Left renal pelvis (tissue), 4 donors: ENCODE results near the gene FBXL7. TPM values are rescaled to one million over a fixed set of nuclear protein-coding genes. Genes with fewer than 3 reads are reported as not detected.

Experiments used
- DNase-seq, 4 donors: peaks; one replicate each; pipeline ENCODE4 v3.0.0-alpha.2; 2013; ENCODE audit warnings: low read depth in 4 of 4, low spot score in 3 of 4
- polyA plus RNA-seq, 4 donors: library from polyadenylated mRNA; unstranded; fragments of 120-200 nt; gene quantifications; one replicate each; pipeline ENCODE4 v1.2.1, GENCODE V29; 2013; ENCODE audit not compliant: insufficient read length in 4 of 4

The FBXL7 gene
- polyA plus RNA-seq, result 10 to 100 TPM; 26.2 to 79.3 (median 28.7) TPM

- peak in 3 of 4 donors; percentile 60 to 72 (median 66) for DNase-seq
These were observed at the start of gene FBXL7 for GRCh38 chr5:15499528-15500324. Gene FBXL7, plus strand, starts transcription at chr5:15500180.

DNA sequence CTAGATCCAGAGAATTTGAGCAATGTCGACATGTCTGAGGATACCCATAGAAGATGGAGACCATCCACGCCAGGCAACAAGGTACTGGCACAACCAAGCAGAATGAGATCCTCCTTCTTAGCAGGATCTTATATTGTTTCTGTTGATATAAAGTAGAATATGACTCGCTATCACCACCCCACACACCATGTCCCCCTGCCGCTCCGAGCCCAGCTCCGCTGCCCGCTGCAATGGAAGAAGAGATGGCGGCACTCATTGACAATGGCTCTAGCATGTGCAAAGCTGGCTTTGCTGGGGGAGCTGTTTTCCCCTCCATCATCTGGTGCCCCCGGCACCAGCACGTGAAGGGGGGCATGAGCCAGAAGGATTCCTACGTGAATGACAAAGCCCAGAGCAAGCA, 49.5 kb upstream of the FBXL7 start:
- DNase-seq, result no peak

- no peak for DNase-seq
These were observed 49.0 kb upstream of the FBXL7 start for GRCh38 chr5:15450949-15451348.

DNA sequence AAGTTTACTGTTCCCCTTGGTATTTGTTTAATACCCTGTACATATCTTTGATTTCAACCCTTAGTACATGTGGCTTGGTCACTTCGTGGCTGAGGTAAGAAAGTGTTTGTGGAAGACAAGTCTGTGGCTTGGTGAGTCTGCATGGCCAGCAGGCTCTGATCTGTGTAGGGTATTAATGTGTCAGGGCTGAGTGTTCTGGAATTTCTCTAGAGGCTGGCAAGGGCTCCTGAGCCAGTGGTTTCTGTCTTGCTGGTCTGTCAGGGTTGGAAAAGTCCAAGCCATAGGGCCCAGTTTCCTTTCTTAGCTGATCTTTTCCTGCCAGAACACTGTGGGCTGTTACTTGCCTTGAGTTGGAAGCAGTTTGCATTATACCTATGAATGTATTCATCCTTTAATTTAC, 48.0 kb upstream of the FBXL7 start:
- no peak for DNase-seq

- no peak for DNase-seq
These were observed 47.2 kb upstream of the FBXL7 start for GRCh38 chr5:15452781-15453180.

- DNase-seq, result no peak
These were observed 40.8 kb upstream of the FBXL7 start for GRCh38 chr5:15459200-15459599.

DNA sequence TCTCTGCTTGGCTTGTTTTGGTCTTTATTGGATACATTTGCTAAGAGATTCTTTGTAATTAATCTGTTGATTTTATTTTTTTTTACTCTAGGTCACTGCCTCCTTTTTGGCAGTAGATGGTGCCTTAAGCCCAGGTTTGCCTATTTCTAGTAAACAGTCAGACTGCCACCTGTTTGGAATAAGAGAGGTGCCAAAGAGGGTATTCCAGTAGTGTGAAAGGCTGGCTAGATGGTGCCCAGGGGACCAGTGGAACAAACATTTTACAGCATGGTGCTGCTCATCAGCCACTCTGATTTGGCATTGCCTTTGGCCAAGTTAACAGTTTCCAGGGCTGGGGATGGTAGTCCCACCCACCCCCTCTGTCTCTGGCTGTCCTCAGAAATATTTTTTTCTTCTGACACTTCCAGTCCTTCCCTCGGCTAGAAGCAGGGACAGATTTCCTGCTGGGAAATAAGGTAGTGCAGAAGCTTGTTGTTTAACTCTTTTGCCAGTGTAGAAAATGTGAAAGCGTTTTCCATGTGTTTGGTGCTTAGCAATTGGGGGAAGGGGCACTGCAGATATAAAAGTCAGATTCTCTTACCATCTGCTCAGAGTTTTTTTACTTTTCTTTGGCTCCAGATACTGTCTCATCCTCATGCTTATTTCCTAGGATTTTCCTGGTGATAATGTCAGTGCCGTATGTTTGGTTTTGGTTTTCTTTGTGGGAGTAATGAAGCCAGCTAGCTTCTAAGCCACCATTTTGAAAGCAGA, 36.6 kb upstream of the FBXL7 start:
- no peak for DNase-seq

- DNase-seq, result no peak
These were observed 27.9 kb upstream of the FBXL7 start for GRCh38 chr5:15472116-15472515.

DNA sequence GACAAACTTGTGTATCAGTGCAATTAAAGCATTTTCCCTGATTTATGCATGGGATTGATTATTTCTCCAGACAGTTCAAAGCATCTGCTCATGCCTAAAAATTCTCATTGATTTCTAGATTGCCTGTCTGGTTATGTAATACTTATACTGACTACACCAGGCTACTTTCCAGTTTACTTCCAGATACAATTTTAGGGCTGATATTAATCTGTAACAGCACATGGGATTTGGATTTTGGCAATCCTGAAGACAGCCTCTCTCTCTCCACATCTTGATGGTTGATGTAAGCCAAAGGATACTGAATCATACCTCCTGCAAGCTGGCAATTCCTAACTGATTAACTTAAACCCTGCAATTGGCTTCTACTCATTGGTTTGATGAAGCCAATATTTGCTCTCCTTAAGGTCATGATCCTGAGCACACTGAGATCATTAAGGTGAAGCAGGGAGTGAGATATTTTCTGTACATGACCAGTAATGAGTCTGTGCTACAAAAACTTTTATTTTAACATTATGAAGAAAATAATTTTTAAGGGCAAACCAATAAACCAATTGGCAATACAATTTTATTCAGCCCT, 25.7 kb upstream of the FBXL7 start:
- DNase-seq, result no peak

GRCh38 chr5:15475367-15475766, 24.6 kb upstream of the FBXL7 start:
- no peak for DNase-seq

GRCh38 chr5:15476977-15477376, 23.0 kb upstream of the FBXL7 start:
- no peak for DNase-seq

- no peak for DNase-seq
These were observed 19.5 kb upstream of the FBXL7 start for GRCh38 chr5:15480436-15480835.

DNA sequence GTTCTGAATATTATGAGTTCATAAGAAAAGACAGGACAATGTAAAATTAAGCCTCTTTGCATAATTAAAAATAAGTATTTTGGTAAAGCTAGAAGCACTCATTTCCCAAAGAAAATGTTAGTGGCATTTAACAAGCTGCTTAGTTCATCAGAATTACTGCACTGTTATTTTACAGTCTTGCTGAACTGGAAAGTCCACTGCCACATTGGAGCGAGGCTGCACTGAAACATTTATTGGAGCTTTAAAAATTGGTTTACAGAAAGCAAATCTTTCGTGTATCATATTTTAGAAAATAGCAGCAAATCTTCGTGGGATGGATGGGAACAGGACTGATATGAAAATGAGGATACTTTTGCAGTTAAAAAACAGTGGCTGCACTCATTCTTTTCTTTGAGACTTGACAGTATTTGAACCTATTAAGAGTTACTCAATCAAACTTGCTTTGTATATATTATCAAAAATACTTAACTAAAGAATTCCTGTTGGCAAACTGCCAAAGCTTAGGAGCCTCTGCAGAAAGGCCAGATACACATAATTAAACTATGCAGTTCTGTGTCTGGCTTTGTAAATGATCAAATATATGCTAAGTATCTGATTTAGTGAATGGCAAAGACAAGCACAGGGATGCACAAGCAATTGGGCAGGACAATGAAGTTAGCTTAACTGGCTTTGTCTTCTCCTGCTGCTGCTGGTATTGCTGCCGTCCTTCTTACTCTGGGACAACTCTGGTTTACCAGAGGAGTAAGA, 16.5 kb upstream of the FBXL7 start:
- DNase-seq, result no peak

DNA sequence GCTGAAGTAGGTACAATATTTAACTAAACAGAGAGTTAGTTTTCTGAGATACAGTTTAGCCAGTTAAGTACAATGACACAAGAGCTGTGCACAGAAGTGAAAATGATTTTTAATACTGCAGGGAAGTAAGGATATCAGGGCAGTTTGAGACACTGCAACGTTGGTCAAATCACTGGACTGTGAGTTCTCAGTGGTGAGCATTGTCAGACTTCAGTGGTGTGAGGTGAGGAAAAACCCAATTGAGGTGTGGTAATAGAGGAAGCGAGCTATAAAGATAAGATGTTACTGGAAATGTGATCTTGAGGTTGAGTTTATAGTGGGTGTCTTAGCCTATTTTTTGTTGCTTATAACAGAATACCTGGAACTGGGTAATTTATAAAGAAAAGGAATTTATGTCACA, 12.8 kb upstream of the FBXL7 start:
- no peak for DNase-seq

DNA sequence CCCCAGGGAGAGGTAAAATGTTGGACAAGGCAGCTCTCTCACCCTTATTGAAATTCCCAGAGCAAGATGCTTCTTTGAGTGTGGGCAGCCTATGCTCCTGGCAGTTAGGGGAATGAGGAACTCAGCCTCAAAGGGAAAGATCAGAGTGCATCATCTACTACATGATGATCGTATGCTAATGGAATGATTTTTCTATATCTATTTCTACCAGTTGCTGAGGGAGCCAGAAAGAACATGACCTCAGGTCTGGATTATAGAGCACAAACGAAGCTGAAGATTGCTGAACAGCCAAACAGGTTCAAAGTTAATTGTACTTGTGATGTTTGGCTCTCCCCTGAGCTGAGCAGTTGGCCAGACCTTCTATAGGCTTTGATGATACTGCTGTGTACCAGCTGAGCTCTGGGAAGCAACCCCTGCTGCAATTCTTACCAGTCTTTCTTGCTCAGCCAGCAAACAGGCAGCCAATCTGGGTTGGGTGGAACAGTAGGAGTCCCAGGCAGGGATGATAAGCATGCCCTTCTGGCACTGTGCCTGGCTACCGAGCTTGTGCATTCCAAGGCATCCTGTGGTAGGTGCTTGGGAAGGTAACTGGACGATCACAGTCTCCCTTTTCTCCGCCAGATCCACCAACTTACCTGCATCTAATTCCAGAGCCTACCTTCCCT, 10.3 kb upstream of the FBXL7 start:
- no peak for DNase-seq

DNA sequence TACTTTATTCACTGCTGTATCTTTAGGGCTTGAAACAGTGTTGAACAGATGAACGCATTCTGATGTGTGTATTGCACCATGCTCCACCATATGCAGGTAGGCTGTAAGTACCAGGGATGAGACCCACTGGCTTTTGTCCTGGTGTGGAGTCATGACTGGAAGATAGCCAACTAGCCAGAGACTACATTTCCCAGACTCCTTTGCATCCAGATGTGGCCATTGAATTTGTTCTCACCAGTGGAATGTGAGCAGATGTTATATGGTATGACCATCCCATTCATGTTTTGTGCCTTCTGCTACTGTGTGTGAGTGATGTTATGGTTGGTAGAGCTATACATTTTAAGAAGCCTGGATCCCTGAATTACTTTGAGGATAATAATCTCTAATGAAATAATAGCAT, 7.4 kb upstream of the FBXL7 start:
- DNase-seq, result no peak

DNA sequence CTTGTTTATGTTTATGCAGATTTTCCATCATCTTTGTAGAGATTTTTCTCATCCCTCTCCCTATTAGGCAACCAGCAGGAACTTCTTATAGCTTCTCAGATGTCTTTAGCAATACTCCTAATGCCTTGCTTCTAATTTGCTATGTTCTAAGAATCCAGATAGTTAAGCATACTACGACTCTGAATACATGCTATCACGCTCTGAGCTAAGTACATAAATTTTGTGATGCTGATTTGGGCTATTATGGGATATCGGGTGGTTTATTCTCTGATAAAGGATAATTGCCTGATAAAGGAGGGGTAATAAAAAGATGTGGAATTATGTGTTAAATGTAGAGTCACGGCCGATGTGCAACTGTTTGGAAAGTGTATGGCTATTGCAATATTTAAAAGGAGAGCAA, 6.5 kb upstream of the FBXL7 start:
- no peak for DNase-seq

- no peak for DNase-seq
These were observed 5.0 kb upstream of the FBXL7 start for GRCh38 chr5:15495026-15495425.

DNA sequence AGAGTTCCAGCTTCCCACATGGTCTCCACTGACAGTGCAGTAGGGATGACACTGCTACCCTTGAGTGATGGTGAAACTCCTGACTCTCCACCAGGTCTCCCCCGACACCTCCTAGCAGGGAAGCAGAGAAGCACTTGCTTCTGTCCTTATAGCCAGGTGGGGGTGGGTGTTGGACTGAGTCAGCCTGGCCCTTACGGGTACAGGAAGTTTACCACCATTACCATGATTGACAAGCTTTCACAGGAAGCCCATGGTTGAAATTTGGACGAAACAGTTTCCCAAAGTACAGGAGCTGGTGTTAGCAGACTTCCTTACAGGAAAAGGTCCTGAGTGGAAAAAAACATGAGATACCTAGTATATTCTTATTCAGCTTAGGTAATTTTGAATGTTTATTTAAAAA, 3.1 kb upstream of the FBXL7 start:
- no peak for DNase-seq

GRCh38 chr5:15500325-15501001, 483 bp downstream of the FBXL7 start:
- DNase-seq, result no peak
